NCI-H510A treated with DMSO at 0.1 percent for 48 hours (cell line): ENCODE measurements around the gene PRPF8.
"Not testable (repeated sequence)": the region's sequence is repeated elsewhere in the genome, so short reads cannot be mapped to it uniquely, and the experiment has no call there.

Source experiments
- DNase-seq: peaks from one replicate; lab custom pipeline; 2025; lab: John Stamatoyannopoulos, UW

Gene PRPF8

GRCh38 chr17:1716076-1716911 is 31.6 kb upstream of the PRPF8 start:
- DNase-seq, result peak; percentile 99

- DNase-seq, result no peak
Observed at GRCh38 chr17:1715803-1716075, 31.1 kb upstream of the PRPF8 start.

- DNase-seq, result peak; percentile 30
Observed at GRCh38 chr17:1714980-1715802, 30.5 kb upstream of the PRPF8 start.

- peak; percentile 50 for DNase-seq
Observed at GRCh38 chr17:1714427-1714979, 29.8 kb upstream of the PRPF8 start.

- DNase-seq, result peak; percentile 75
Observed at GRCh38 chr17:1713878-1714426, 29.3 kb upstream of the PRPF8 start.

GRCh38 chr17:1713160-1713877 is 28.7 kb upstream of the PRPF8 start:
- DNase-seq, result no peak

GRCh38 chr17:1712271-1712670 is 27.6 kb upstream of the PRPF8 start:
- no peak for DNase-seq

GRCh38 chr17:1711804-1712203 is 27.1 kb upstream of the PRPF8 start:
- no peak for DNase-seq

GRCh38 chr17:1710807-1711553 is 26.3 kb upstream of the PRPF8 start:
- DNase-seq, result no peak

- peak; percentile 25 for DNase-seq
Observed at GRCh38 chr17:1709971-1710806, 25.5 kb upstream of the PRPF8 start, which contains the start of gene TLCD2. TLCD2 (minus strand) TSS chr17:1710377; CDS start chr17:1710242, 135 bp downstream.

GRCh38 chr17:1709403-1709951 is 24.8 kb upstream of the PRPF8 start:
- no peak for DNase-seq

GRCh38 chr17:1708791-1709346 is 24.2 kb upstream of the PRPF8 start:
- DNase-seq, result not testable (repeated sequence)

- DNase-seq, result no peak
Observed at GRCh38 chr17:1707107-1707506, 22.4 kb upstream of the PRPF8 start.

GRCh38 chr17:1705004-1705403 is 20.3 kb upstream of the PRPF8 start:
- DNase-seq, result no peak

- no peak for DNase-seq
Observed at GRCh38 chr17:1703063-1703462, 18.4 kb upstream of the PRPF8 start.

GRCh38 chr17:1699891-1700290 is 15.2 kb upstream of the PRPF8 start:
- DNase-seq, result not testable (repeated sequence)

- DNase-seq, result no peak
Observed at GRCh38 chr17:1697681-1698080, 13.0 kb upstream of the PRPF8 start.

- DNase-seq, result no peak
Observed at GRCh38 chr17:1695365-1695764, 10.7 kb upstream of the PRPF8 start.

- DNase-seq, result no peak
Observed at GRCh38 chr17:1693339-1693738, 8.7 kb upstream of the PRPF8 start.
